Measurements from ENCODE around the gene EMX1.

The EMX1 gene

DNA sequence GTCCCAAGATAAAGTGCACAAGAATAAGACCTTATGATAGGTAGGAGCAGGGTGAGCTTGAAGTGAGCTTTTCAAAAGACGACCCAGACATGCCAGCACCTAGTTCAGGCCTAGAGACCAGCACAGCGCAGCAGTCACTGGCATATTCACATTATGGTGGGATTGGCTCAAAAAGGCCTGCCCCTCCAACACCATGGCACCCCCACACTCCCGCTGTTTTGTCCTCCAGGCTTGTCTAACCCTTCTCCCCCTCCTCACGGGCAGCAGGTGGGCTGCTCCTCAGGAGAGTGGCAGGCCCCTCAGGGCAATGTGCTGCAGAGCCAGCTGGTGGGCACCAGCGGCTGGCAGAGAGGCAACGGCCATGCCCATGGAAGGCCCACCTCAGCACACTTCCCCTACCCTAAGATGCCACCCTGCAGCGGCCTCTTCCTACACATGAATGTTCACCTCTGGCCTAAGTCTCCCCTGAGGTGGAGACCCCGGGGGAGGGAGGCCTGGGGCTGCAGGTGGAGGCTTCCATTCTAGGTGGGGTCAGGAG, 25.6 kb downstream of the EMX1 start:
- no peak for DNase-seq (ENCODE audit: low read depth)

- DNase-seq (ENCODE audit: low read depth) = no peak
Measured at GRCh38 chr2:72943540-72944395, 26.4 kb downstream of the EMX1 start.

GRCh38 chr2:72944804-72945449, 27.6 kb downstream of the EMX1 start:
- no peak for DNase-seq (ENCODE audit: low read depth)

DNA sequence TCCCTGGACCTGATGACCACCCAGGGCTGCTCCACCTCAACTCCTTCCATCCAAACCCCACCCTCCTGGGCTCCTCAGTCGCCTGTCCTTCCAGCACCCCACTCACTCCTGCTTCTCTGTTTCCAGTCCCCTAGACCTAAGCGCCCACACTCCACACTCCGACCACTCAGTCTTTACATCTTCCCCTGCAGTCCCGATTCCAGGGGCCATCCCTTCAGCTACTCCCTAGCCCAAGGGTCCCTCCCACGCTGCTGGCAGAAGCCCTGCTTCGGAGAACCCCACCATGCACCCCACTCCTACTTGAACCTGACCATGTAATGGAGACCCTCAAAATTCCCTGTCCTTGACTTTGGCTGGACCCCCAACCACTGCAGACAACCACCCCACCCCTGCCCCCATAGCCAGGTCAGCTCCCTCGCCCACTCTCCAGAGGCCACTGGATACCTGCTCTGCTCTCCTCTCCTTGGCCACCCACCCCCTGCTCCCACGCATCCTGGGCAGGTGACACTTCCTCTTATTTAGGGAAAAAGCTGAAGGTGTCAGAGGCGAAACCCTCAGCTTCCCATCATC, 28.2 kb downstream of the EMX1 start:
- no peak for DNase-seq (ENCODE audit: low read depth)

DNA sequence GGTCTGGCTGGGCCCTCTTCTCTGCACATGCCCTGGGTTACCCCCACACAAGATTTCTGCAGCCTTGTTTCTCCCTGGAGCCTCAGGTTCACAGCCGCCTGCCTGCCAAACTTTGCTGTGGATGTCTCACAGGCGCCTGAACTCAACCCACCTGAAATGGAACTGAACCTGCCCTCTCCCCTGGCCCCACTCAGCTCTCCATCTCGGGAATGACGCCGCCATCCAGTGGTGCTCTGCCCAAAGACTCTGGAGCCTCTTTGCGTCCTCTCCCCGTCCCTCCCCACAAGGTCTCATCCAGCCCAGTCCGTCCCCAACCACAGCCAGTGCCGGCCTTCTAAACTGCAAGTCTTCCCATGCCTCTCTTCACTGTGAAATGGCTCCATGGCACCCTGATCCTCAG, 29.1 kb downstream of the EMX1 start:
- no peak for DNase-seq (ENCODE audit: low read depth)

DNA sequence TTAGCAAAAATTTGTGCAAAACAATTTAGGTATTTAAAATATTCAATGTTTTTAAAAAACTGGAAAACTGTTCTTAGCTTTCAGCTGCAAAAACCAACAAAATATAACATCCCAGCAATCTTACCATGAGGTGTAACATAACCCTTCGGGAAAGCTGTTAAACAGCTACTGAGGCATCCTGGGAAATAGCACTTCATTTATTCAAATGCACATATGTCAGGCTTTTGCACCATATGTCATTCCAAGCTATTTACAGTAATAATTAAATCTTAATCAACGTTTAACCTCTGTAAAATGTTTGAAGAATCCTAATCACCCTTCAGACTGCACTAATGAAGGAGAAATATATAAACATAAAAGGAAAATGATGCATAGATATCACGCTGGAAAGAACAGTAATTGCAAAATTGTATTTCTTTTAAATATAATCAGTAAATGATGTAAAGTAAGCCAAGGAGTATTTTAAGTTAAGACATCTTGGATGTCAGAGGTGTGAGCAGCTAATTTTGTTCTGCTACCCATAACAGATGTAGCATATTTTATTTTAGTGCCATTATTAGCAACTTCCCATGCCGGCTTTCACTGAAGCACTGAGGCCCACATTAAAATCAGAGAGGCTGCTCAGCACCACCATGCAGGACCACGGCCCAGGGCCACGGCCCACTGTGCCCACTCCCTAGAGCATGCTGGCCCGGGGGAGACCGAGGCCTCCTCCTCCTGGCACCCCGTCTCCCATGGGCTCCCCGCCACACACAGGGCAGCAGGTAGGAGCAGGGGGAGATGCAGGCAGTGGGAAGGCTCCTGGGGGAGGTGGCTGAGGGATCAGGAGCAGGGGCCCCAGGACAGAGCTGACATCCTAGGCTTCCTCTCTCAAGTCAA, 30.9 kb downstream of the EMX1 start:
- no peak for DNase-seq (ENCODE audit: low read depth)

DNA sequence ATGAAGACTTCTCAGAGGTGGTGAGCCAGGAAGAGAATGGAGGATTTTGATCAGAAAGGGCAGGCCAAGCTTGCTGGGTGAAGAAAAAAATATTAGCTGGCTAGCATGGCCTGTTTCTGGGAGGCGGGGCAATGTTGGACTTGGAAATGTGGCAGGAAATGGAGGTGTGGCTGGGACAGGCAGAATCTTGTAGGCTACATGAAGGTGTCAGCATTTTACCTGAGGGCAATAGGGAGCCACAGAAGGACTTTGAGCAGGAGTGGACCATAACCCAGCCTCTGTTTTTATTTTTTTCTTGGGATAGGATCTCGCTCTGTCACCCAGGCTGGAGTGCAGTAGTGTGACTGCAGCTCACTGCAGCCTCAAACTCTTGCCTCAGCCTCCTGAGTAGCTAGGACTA, 31.7 kb downstream of the EMX1 start:
- DNase-seq (ENCODE audit: low read depth) = no peak

DNA sequence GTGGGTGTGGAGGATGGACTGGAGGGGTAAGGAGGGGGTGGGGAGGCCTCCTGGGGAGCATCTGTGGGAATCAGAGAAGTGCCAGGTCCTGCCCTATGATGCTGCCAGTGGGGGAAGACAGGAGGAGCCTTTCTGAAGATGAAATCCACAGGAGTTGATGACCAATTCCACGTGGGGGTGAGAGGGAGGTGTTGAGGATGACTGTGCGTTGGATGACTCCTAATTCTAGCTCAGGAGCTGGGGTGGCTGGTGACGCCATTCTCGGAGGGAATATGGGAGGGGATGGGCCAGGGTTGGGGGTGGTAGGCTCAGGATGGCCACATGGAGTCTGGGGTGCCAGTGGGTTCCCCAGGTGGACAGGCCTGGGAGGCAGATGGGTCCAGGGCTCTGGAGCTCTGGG, 32.3 kb downstream of the EMX1 start:
- no peak for DNase-seq (ENCODE audit: low read depth)

GRCh38 chr2:72950558-72951255, 33.4 kb downstream of the EMX1 start:
- DNase-seq (ENCODE audit: low read depth) = no peak

DNA sequence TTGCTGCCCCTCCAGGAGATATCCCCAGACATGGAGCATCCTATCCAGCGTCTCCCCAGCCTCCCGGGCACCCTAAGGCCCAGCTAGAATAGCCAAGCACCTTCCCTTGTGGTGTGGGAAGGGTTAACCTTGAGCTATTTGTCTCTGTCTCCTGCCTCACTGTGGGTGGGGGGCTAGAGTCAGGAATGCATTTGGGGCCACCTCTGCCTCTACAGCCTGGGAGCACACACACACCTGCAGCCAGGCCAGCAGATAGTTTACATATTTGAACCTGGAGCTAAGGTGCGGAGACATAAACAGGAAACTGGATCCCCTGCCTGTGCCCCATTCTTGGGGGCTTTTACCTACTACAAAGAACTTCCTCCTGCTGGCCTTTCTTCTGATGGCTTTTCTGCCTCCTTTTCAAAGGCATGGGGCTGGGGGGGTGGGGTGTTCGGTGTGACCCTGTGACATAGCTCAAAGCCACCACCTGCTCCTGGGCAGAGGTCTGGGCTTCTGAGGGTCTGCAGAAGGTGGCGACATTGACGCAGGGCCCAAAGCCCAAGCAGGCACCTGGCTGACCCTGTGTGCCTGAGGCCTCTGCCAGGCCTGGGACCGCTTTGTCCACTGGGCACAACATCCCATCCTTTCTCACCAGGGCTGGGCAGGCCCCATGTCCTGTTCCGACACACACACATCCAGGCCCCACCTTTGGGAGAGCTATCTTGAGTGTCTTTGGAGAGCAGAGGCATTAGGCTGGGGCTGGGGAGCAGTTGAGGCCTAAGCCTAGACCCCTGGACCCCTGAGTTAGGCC, 34.2 kb downstream of the EMX1 start:
- no peak for DNase-seq (ENCODE audit: low read depth)

- DNase-seq (ENCODE audit: low read depth) = no peak
Measured at GRCh38 chr2:72952110-72952823, 34.9 kb downstream of the EMX1 start.

DNA sequence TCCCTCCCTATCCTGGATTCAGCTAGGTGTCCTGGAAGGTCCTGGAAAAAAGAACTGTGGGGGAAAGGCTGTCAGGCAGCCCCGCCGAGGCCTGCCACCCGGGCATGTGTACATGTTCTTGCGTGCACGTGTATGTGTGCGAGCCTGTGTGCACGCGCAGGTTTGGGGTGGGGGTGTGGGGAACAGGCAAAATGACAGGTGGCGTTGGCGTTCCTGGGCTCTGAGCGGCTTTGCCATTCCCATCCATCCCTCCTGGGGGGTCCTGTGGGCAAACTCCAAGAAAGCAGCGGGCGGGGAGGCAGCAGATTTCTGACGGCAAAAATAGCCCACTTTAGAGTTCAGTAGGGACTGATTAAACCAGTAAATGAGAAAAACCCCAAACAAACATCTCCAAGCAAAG, 35.6 kb downstream of the EMX1 start:
- no peak for DNase-seq (ENCODE audit: low read depth)

DNA sequence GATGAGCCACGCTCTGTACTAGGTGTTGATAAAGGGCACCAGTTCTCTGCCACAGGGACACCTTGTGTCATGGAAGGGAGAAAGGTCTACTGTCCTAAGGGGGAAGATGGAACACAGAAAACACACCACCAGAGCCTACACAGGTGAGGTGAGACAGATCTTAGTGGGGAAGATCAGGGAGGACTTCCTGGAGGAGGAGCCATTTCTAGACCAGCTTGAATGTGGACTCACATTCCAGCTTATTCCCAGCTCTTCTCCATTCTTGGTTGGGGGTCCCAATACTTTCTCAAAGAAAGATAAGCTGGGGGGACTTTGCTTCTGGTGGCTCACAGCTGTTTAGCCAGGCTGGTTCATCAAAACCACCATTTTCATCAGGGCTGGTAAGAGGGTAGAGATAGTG, 36.2 kb downstream of the EMX1 start:
- DNase-seq (ENCODE audit: low read depth) = no peak

DNA sequence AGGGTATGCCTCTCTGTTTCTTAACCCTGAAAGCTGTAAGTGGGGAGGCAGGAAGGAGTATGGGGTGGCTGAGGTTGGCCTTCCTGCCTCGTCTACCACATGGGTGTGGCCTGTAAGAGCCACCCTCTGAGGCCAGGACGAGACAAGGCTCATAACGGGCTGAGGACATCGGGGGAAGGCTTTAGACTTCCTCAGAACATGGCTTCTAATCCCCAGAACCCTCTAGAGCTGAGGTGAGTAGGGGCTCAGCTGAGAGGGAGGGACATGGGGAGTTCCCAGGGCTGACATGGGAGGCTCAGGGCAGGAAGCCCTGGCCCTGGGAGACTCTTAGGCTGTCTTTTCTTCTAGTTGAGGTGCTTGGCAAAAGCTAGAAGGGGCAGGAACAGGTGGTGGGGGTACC, 36.7 kb downstream of the EMX1 start:
- no peak for DNase-seq (ENCODE audit: low read depth)

DNA sequence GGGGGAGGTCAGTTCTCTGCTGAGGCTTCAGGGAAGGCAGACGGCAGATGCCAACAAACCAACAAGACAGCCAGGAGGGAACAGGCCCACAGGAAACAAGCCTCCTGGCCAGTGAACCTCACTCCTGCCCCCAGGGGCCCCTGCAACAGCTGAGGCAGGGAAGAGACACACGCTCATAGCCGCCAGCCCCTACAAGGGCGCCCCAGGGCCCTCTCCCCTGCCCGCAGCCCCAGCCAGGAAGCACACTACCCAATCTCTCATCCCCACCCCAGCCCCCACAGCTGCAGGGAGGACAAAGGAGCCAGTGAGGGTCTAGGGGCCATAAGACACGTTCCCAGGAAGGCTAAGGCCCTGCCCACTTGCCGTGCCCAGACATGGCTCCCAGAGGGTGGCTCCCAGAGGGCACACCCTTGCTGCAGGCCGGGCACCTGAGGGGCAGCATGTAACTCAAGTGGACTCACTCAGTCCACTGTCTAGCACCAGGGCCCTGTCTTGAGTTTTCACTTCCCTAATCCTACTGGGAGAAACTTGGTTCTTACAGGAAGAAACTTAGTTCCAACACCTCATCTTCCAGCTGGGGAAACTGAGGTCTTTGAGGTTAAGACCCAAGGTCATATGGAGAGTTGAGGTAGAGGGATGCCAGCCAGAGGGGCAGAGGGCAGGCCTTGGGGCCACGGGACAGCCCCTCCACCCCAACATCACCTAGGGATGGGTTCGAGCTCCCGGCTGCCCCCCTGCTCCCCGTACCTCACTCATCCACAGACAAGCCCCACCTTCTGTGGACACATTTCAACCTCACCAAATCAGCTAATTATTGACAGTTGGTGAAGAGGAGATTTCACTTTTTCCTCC, 37.3 kb downstream of the EMX1 start:
- DNase-seq (ENCODE audit: low read depth) = no peak

DNA sequence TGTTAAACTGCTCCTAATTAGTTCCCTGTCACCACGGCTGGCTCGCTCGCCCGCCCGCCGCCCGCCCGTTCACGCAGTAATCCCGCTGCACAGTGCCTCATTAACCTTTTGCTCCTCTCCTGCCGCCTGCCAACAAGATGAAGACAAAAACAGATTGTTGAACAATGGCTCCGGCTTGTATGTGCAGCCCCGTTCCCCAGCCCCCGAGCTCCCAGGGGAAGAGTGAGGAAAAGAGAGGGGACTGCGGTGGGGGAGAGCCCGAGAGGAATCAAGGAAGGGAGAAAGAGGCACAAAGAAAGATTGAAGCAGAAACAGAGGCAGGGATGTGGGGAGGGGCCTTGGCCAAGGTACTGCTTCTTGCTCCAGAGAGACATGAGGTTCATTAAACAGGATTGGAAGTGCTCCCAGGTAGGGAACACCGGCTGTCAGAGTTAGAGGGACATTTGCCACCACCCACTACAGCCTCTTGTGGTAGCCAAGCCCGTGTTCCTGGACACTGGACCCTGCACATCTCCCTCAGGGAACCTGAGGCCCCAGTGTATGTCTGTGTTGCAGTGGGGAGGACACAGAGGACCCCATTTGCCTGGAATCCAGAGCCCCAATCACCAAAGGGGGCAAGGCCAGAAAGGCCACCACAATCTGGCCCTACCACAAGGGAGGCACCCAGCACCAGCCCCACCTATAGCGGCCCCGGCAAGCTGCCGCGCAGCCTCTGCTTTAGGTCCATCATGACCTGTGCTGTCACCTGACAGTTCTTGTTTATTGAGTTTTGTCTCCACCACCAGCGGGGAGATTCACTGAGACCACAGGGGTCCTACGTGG, 38.1 kb downstream of the EMX1 start:
- no peak for DNase-seq (ENCODE audit: low read depth)

DNA sequence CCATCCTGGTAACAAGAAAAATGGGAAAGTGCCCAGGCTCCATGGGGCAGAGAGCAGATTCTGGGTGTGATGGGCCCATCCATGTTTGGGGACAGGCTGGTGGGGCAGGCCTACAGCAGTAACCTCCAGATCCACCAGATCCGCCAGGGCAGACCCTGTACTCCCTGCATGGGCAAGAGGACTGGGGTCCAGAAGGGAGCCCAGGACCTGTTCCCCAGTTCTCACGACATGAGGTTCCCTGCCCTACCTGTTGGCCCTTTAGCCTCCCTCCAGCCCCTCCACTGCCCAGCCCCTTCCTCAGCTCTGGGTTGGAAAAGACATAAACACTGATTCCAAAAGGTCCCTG, 38.7 kb downstream of the EMX1 start:
- no peak for DNase-seq (ENCODE audit: low read depth)

DNA sequence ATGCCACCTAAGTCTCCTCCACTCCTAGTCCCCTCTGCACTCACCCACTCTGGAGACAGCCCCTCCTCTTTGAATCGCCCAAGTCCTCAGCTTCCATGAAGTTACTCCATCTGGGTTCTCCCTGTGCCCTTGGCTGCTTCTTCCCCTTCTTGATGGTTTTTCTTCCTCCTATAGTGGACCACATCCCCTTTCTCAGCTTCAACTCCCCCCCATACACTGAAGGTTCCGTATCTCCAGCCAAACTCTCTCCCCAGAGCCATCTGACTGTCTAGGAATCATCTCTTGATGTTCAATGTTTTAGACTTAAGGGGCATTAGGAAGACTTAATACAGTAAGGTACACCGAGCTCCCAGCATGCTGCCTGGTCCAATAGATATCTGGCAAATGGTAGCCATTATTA, 39.6 kb downstream of the EMX1 start:
- DNase-seq (ENCODE audit: low read depth) = no peak
